GM18873 (cell line): ENCODE data around the gene CITED1.
A peak's percentile ranks its signal among the peaks of the same experiment; 100 is the strongest.
"Not testable (repeated sequence)": the region's sequence is repeated elsewhere in the genome, so short reads cannot be mapped to it uniquely, and the experiment has no call there.

Experiments
- ATAC-seq: cut with Tn5 transposase; IDR thresholded peaks from one replicate; pipeline ENCODE4 v1.9.1; 2021; ENCODE audit warnings: mild to moderate bottlenecking, moderate library complexity, moderate number of reproducible peaks; ENCODE audit not compliant: unreplicated experiment, low FRiP score

CITED1 gene

GRCh38 chrX:72305286-72306084, at the start of gene CITED1:
CITED1 (minus strand) TSS chrX:72305914; CDS start chrX:72302869, 3,045 bp downstream.
- no peak for ATAC-seq

DNA sequence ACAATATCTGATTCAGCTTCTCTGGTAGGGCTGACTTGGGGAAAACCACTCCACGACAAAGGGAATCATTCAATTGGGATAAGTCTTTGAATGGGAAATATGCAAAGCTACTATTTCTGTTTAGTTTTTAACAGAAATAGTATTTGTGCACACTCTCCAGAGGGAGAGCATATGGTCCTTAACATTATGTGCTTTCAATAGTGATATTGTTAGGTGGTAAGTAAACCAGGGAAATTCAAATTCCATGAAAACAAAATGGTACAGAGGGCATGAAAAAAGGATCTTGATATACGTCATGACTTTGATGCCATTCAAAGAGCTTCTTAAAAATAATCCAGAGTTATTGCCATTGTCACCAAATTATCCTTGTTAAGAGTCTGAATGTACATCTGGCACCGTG, 47.1 kb upstream of the CITED1 start:
- ATAC-seq: no peak

- no peak for ATAC-seq
These were observed 46.1 kb upstream of the CITED1 start for GRCh38 chrX:72351606-72352334.

GRCh38 chrX:72349190-72349589, 43.5 kb upstream of the CITED1 start:
- ATAC-seq: peak; percentile 95

DNA sequence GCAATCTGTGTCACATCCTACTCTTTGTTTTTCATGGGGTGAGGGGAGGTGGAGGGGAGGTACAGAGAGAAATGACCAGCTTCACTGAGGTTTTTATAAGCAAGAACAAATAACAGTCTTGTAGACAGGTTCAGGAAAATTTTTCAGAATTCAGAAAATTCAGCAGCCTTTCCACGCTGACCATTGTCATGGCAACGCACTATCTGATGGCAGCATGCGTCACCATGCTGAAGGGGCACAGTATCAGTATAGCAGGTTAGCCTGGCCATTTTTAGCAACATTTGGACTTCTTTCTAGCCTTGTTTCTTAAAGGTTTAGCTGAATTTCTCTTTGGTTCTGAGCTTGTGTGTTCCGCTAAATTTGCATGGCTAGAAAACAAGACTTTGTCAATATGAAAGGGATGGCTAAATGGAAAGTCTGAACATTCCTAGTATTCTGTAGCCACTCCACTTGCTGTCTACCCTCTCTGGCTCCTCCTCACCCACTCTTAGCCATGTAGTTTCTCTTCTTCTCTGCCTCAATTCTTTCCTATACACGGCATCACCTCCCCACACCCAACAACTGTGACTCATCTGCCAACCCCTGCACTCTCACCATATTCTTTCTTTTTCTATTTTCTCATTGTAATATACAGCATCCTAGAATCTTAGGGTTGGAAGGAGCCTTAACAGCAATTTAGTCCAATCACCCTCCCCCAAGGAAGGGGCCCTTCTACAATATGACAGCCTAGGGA, 42.7 kb upstream of the CITED1 start:
- no peak for ATAC-seq

DNA sequence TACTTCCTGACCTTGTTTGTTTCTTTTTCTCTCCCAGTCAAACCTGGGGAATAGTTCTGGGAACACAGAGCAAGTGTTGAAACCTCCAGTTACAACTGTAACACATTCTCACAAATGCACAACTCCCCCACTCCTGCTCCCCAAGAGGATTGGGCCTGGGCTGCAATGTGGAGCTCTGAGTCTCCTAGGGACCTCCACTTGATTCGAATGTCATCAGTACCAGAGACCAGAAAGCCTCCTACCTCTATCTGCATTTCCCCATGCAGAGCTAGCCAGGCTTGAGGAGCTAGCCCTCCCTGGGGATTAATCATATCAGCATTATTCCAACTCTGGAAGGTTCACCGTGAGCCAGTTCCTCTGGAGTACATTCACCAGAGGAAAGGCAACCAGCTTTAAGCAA, 41.7 kb upstream of the CITED1 start:
- ATAC-seq: no peak

- no peak for ATAC-seq
These were observed 40.7 kb upstream of the CITED1 start for GRCh38 chrX:72346302-72346949.

- no peak for ATAC-seq
These were observed 34.9 kb upstream of the CITED1 start for GRCh38 chrX:72340626-72341025.

DNA sequence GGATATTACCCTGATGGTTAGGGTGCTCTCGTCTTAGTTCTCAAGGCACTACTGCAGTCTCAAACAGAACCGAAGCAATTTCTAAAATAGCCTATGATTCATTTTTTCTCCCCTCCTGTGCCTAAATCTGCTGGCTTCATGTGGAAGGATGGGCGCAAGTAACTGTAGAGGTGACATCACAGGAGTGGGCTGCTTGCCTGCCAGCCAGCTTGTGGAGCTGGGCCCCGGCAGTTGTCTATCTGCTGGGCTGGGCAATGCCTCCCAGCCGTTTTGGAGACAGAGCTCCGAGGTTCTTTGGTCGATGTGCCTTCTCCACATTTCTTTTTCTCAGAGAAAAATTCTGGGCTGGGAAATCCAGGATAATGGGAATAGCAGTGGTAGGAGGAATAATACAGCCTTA, 34.3 kb upstream of the CITED1 start:
- ATAC-seq: no peak

- ATAC-seq: no peak
These were observed 24.4 kb upstream of the CITED1 start for GRCh38 chrX:72330131-72330530.

- no peak for ATAC-seq
These were observed 21.0 kb upstream of the CITED1 start for GRCh38 chrX:72326605-72327300.

- not testable (repeated sequence) for ATAC-seq
These were observed 13.9 kb upstream of the CITED1 start for GRCh38 chrX:72319651-72320050.

- ATAC-seq: no peak
These were observed 11.4 kb upstream of the CITED1 start for GRCh38 chrX:72317139-72317538.

DNA sequence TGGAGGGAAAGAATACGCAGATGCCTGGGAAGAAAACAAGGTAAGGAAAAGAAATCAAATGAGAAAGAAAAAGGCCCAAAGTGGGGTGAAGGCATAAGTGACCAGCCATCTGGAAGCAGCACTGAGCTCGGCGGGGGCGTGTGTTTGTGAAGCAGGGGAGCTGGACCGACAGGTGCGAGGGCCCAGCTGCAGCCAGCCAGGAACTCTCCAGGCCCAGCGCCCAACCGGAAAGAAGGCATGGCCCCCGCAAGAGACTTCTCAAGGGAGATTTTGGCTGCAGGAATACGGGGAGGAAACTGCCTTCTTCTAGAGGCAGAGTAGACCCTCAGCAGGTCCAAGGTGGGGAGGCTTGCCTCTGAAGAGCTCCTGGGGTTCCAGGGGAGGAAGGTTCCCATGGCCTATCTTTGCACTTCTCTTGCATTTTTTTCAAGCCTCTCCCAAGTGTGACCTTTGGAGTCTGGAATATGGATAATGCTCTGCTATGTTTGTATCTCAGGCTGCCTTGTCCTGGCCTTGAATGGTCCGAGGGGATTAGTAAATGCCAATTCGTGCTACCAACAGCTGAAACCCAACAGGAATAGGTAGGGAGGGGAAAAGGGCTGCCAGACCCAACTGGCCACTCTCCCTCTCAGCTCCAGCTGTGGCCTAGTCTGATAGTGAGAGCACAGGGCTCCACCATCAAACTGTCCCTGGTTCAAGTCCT, 10.8 kb upstream of the CITED1 start:
- ATAC-seq: no peak

DNA sequence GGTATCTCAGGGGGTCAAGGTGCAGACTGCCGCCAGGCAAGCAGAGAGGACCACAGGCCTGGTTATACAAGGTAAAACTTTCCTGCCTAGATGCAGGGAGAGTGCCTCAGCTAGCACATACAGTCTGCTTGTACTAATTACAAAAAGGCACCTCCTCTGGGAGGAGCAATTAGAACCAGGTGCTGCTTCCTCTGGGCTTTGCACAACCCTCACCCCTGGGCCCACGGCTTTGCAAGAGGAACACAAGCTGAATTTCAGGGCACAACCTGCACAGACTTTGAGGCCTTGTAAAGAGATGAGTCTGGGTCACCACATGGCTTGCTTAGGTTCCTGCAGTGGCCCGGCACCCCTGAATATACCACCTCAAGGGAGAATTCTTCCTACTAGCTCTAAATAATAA, 9.2 kb upstream of the CITED1 start:
- ATAC-seq: no peak

DNA sequence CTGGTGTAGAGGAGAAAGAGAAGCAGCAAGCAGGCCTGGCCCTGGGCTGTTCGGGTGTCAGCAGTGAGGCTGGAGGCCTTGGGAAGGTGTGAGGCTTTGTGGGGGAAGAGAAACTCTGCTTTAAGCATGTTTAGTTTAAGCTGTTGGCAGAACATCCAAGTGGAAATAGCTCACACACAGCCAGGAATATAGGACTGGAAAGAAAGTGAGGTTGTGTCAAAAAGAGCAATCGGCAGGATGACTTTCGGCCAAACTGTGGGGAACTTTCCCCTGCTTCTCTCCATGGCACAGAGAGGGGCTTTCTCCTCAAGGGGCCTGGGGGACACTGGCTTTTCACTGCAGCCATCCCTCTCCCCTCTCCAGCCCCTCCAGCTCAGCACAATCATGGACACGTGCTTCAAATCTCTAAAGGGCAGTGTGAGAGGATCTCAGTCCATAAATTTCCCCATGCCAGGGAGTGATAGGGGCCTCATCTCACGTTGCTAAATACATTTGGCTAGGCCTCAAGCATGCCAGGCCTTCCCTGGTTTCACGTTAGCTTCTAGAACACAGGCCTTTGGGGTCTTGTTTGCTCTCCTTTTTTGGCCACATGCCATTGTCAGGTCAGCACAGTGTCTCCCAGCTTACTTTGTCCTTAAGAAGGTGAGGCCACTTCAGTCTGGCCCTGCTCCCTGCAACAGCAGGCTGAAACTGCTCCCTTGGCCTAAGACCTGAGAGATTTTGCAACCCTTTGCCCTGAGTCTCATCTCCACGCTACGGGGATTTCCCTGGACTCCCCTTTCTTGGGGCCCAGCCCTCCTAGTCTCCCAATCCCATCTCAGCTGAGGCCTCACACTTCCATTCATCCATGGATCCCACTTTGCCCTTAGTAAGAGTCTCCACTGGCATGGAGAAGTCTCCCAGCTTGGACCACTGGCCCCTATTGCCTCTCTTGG, 8.3 kb upstream of the CITED1 start:
- ATAC-seq: no peak

GRCh38 chrX:72312311-72312940, 6.7 kb upstream of the CITED1 start:
- no peak for ATAC-seq
